IMR-90 (cell line): ENCODE data around the gene LIPG.

ENCODE experiments used
- CTCF ChIP-seq: conservative IDR thresholded peaks from 2 replicates; pipeline ENCODE4 v1.5.1; 2012; ENCODE audit warnings: mild to moderate bottlenecking, low read depth, low read length, improper control_type of control experiment
- POLR2A ChIP-seq: IDR thresholded peaks from 2 replicates; pipeline ENCODE4 v1.6.1; 2012; ENCODE audit warnings: mild to moderate bottlenecking, low read depth, low read length
- TF ChIP-seq, protein P1 (sequence below): fragments of 150-350 bp; IDR thresholded peaks from 2 replicates; pipeline ENCODE4 v1.6.1; 2017; ENCODE audit warnings: mild to moderate bottlenecking, antibody characterized with exemption, low read length, low read depth

GRCh38 chr18:49524951-49525350 lies 36.9 kb upstream of the LIPG start:
- no peak for TF ChIP-seq POLR2A
- no peak for TF ChIP-seq CTCF
- TF ChIP-seq, protein P1, sequence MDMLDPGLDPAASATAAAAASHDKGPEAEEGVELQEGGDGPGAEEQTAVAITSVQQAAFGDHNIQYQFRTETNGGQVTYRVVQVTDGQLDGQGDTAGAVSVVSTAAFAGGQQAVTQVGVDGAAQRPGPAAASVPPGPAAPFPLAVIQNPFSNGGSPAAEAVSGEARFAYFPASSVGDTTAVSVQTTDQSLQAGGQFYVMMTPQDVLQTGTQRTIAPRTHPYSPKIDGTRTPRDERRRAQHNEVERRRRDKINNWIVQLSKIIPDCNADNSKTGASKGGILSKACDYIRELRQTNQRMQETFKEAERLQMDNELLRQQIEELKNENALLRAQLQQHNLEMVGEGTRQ: no peak
